ENCODE results near the gene NAALADL2. TPM values are rescaled to one million over a fixed set of nuclear protein-coding genes. Genes with fewer than 3 reads are reported as not detected.

The NAALADL2 gene
- total and polyA plus RNA-seq, 2 of the 8 experiments (the other 6 are each of a cell fraction or from before 2014, with no cell fraction given) = 0.12 to 0.22 TPM

DNA sequence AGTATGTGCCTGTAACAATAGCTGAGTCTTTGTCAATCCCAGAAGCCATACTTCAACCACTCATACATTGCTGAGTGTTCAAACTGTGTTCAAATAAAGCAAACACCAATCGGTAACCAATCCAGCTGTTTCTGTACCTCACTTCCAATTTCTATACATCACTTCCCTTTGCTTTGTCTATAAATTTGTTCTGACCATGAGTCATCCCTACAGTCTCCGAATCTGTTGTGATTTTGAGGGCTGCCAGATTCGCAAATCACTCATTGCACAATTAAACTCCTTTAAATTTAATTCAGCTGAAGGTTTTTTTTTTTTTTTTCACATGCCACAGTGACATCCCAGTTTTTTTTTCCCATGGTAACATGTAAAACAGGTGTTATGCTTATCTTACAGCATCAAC lies 870.3 kb downstream of the NAALADL2 start:
- H4K8ac ChIP-seq (ENCODE audit: extremely low read depth, insufficient read depth, low read length) = no peak overlapping the region
- H3K4me3 ChIP-seq (ENCODE audit: extremely low read depth in 1 of 4, insufficient read depth in 2 of 4, low read depth in 3 of 4, low read length in 4 of 4) = no peak overlapping the region
- H2BK20ac ChIP-seq (ENCODE audit: low read length) = no peak overlapping the region
- no peak overlapping the region for H2BK15ac ChIP-seq (ENCODE audit: low read length)
- H3K14ac ChIP-seq (ENCODE audit: insufficient read length) = no peak overlapping the region
- no peak overlapping the region for H3K27ac ChIP-seq (ENCODE audit: low read depth, low read length)
- no peaks in the 10 kb centered on the region for H3K36me3 ChIP-seq (ENCODE audit: control insufficient read depth in 2 of 4, insufficient read depth in 4 of 4, low read length in 3 of 4)
- 75% methylated on average over 3 of the region's 3 CpGs; no CpG with 5 or more reads in 1 of the 2 experiments for WGBS, 2 experiments (ENCODE audit: extremely low coverage in 1 of 2, insufficient coverage in 1 of 2, insufficient read length in 1 of 2, insufficient replicate concordance in 2 of 2, low coverage in 1 of 2, low lambda C conversion rate in 2 of 2, missing lambda C conversion rate in 1 of 2)
- H3K9me3 ChIP-seq (ENCODE audit: insufficient read depth in 2 of 2, low read depth in 1 of 2, low read length in 1 of 2) = peaks cover 4 to 7% of the 10 kb centered on the region in 2 experiments; a peak in 1 of 4 replicates
- no peaks in the 10 kb centered on the region for H3K79me2 ChIP-seq (ENCODE audit: control insufficient read depth in 1 of 2, insufficient read depth in 2 of 2, low read length in 2 of 2)
- no peak overlapping the region for H4K5ac ChIP-seq (ENCODE audit: insufficient read length, low read depth, low read length)
- no peak overlapping the region for H3K56ac ChIP-seq (replicated peaks; ENCODE audit: insufficient read length, low read depth, low read length)
- no peak overlapping the region for H3K9ac ChIP-seq (replicated peaks in 1 of 4; ENCODE audit: extremely low read depth in 1 of 4, low read depth in 3 of 4, low read length in 3 of 4)
- no peaks in the 10 kb centered on the region for H3K23me2 ChIP-seq (ENCODE audit: low read depth, low read length)
- H4K91ac ChIP-seq (replicated peaks; ENCODE audit: insufficient read length, low read length) = no peak overlapping the region
- no peak for FAIRE-seq
- no peak overlapping the region for H2AK5ac ChIP-seq (ENCODE audit: low read depth, low read length)
- H2BK120ac ChIP-seq (replicated peaks; ENCODE audit: low read depth, low read length) = no peak overlapping the region
- H2AFZ ChIP-seq (ENCODE audit: low read length) = no peak overlapping the region
- TF ChIP-seq, protein P1, sequence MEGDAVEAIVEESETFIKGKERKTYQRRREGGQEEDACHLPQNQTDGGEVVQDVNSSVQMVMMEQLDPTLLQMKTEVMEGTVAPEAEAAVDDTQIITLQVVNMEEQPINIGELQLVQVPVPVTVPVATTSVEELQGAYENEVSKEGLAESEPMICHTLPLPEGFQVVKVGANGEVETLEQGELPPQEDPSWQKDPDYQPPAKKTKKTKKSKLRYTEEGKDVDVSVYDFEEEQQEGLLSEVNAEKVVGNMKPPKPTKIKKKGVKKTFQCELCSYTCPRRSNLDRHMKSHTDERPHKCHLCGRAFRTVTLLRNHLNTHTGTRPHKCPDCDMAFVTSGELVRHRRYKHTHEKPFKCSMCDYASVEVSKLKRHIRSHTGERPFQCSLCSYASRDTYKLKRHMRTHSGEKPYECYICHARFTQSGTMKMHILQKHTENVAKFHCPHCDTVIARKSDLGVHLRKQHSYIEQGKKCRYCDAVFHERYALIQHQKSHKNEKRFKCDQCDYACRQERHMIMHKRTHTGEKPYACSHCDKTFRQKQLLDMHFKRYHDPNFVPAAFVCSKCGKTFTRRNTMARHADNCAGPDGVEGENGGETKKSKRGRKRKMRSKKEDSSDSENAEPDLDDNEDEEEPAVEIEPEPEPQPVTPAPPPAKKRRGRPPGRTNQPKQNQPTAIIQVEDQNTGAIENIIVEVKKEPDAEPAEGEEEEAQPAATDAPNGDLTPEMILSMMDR (IDR thresholded peaks at IDR 0.05; ENCODE audit: control extremely low read depth in 1 of 3, insufficient read depth in 1 of 3, low read depth in 1 of 3, low read length in 3 of 3) = no peak
- TF ChIP-seq TAF7 (optimal IDR thresholded peaks at IDR 0.05; ENCODE audit: borderline replicate concordance, low read depth, low read length) (no peak), NANOG (IDR thresholded peaks at IDR 0.05; ENCODE audit: insufficient read depth, low read depth, low read length, poor library complexity, severe bottlenecking) (no peak), POLR2A (IDR thresholded peaks at IDR 0.05; ENCODE audit: control extremely low read depth in 1 of 2, low read depth in 2 of 2, low read length in 2 of 2) (no peak), NRF1 (IDR thresholded peaks at IDR 0.05; ENCODE audit: low read depth, low read length) (no peak), CREB1 (IDR thresholded peaks at IDR 0.05) (no peak), CBX8 (IDR thresholded peaks at IDR 0.05; ENCODE audit: borderline replicate concordance, low read depth, low read length) (no peak), SIX5 (IDR thresholded peaks at IDR 0.05; ENCODE audit: low read depth, low read length) (no peak), TBP (IDR thresholded peaks at IDR 0.05; ENCODE audit: low read depth, low read length) (no peak)
- TF ChIP-seq, protein P2, sequence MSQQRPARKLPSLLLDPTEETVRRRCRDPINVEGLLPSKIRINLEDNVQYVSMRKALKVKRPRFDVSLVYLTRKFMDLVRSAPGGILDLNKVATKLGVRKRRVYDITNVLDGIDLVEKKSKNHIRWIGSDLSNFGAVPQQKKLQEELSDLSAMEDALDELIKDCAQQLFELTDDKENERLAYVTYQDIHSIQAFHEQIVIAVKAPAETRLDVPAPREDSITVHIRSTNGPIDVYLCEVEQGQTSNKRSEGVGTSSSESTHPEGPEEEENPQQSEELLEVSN (IDR thresholded peaks at IDR 0.05) = no peak
- H3K23ac ChIP-seq (ENCODE audit: insufficient read length) = no peak overlapping the region
- no peak overlapping the region for H3K4ac ChIP-seq (replicated peaks; ENCODE audit: insufficient read length, low read depth, low read length)
- ChIA-PET CTCF (ENCODE audit: partially characterized antibody) (no interaction called here), POLR2A (ENCODE audit: partially characterized antibody) (no interaction called here)
- H3K27me3 ChIP-seq (replicated peaks in 1 of 4; ENCODE audit: control insufficient read depth in 3 of 4, extremely low read depth in 1 of 4, insufficient read depth in 3 of 4, low read length in 3 of 4) = no peaks in the 10 kb centered on the region
- H3K79me1 ChIP-seq (ENCODE audit: low read depth, low read length) = no peaks in the 10 kb centered on the region
- DNase-seq (ENCODE audit: low read depth in 1 of 2, low spot score in 2 of 2) = no peak
- H2BK5ac ChIP-seq (ENCODE audit: low read depth, low read length) = no peak overlapping the region
- no peaks in the 10 kb centered on the region for H4K20me1 ChIP-seq (replicated peaks in 1 of 2; ENCODE audit: control insufficient read depth in 1 of 2, insufficient read depth in 2 of 2, low read length in 2 of 2)
- no peak overlapping the region for H2BK12ac ChIP-seq (ENCODE audit: low read depth, low read length)
- H3K4me1 ChIP-seq (replicated peaks in 1 of 4; ENCODE audit: control insufficient read depth in 3 of 4, insufficient read depth in 4 of 4, low read length in 3 of 4) = no peaks in the 10 kb centered on the region
- no peak overlapping the region for H3K18ac ChIP-seq (ENCODE audit: extremely low read depth, low read length)
- no peak overlapping the region for H3K4me2 ChIP-seq (ENCODE audit: insufficient read depth in 1 of 2, low read depth in 2 of 2, low read length in 2 of 2)
